Sciatic nerve (tissue), 2 donors: ENCODE measurements around the gene FILIP1L. TPM values are rescaled to one million over a fixed set of nuclear protein-coding genes. Genes with fewer than 3 reads are reported as not detected.
"Not testable (repeated sequence)": the region's sequence is repeated elsewhere in the genome, so short reads cannot be mapped to it uniquely, and the experiment has no call there.

Experiments used
- ATAC-seq: fragments of 200-7000 bp; cut with Tn5 transposase; one replicate; pipeline ENCODE4 v1.9.1; 2020; ENCODE audit warnings: mild to moderate bottlenecking, moderate library complexity
- DNase-seq: peaks from one replicate; pipeline ENCODE4 v3.0.0-alpha.2; 2020; ENCODE audit warnings: low spot score
- intact Hi-C: fragments of 100-400 bp; cut with DNase I; formaldehyde crosslinking; loops from one replicate; pipeline ENCODE4 v1.14.2; 2022
- total RNA-seq: library from RNA; stranded (reverse); fragmentation: NEBNext Ultra II Directional; extraction: Animal tissue kit (Norgen Biotek cat#: 25700); gene quantifications from one replicate; pipeline ENCODE4 v1.2.1, GENCODE V29; 2021
- donor health status: DM: no; HTN: no; CAD: no.
- donor health status: DM: no; HTN: no; CAD: no.

The FILIP1L gene
- total RNA-seq, 1 donor from 2014 or later, result 36.2 TPM

DNA sequence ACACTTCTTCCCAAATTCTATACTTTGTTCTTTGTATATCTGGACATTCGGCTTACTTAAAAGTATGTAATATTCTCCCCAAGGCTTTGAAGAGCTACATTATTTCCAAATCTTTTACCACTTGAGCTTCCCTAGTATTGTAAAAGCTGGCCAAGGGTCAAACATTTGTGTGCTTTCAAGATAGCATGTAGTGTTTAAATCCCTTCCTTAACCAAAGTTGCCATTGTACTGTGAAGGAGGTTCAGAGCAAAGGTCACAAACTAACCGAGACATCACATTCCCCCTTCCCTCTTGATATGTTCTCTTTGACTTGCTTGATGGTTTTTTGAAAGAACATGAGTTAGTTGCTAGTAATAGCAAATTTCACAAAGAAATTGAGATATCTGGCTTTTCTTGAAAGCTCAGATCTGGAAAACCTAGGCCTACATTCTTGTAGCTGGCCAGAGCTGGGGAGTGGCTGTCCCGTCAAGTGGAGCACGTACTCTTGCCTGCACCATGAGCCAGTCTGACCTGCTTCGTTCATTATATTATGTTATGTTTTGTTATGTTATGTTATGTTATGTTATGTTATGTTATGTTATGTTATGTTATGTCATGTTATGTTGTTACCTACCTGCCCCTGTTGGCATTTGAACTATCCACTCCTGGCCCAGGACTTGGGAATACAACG is 60.2 kb downstream of the FILIP1L start:
- ATAC-seq (no peak), DNase-seq (no peak)
- intact Hi-C loops, result no loop called here

DNA sequence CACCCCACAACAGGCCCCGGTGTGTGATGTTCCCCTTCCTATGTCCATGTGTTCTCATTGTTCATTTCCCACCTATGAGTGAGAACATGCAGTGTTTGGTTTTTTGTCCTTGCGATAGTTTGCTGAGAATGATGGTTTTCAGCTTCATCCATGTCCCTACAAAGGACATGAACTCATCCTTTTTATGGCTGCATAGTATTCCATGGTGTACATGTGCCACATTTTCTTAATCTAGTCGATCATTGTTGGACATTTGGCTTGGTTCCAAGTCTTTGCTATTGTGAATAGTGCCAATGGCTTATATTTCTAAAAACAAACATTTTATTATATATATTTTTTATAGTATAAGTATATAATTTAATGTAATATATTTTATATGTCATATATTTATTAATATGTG is 62.8 kb downstream of the FILIP1L start:
- DNase-seq, ATAC-seq, intact Hi-C loops: not testable (repeated sequence)

DNA sequence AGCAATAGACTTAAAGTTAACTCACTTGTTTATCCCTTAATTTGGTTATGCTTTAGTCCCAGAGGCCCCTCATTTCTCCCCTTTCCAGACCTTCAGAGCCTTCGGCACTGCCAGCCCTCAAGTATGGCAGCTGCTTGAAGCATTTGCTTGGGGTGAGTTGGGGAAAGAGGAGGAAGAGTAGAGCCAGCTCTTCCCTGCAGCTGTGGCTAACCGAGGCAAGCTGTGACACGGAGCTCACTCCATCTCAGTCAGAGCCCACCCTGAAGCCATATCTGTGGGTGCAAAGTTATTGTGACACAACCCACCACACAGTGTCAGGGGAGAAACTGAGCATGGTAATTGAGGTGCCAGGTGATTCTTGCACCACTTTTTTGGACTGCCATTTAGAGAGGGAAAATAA is 66.1 kb downstream of the FILIP1L start:
- ATAC-seq (no peak), DNase-seq (no peak)
- intact Hi-C loops, result no loop called here

DNA sequence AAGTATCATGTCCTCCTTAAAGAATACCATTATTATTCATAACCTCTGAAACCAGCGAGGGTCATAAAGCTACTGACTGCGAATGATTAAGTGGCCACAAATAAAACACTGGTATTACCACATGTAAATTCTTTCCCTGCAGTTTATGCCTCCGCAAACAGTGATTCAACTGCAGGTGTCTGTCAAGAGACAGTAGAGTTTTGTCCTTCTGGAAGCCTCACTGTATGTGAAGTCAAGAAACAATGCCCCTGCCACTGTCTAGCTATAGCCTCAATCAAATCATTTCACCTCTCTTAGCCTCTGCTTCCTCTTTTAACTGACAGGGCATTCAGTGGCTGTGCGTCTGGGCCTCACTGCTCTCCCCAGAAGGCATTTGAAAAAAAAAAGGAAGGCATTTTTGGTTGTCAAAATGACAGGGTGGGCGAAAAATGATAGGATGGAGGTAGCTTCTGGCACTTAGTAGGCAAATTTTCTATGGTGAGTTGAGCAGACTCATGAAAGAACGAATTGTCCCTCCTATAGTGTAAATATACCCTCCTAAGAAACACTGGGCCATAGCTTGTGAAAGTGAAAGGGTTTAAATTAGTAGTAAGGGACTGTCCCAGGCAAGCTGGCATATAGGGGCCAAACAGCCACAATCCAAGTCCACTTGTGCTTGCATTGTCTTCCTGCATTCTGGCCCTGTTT is 66.7 kb downstream of the FILIP1L start:
- intact Hi-C loops, result no loop called here
- no peak for DNase-seq
- peak; percentile 46 for ATAC-seq

DNA sequence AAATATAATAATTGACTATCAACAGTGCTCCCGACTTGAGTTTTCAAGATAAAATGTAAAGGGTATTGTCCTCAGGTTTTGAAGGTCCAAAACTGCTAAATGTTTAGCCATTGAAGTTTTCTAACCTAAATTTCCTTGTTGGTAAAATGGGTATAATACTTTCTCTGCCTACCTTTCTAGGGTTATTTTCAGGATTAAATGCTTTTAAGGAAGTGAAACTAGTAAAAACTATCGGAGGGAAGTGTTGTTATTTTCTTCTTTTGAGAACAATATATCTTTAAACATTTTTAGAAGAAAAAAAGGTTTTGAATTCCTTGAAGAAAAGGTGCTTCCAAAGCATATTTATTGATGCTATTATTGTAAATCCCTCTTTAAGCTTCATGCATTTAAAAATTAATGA is 67.3 kb downstream of the FILIP1L start:
- DNase-seq (no peak), ATAC-seq (no peak)
- intact Hi-C loops, result no loop called here

DNA sequence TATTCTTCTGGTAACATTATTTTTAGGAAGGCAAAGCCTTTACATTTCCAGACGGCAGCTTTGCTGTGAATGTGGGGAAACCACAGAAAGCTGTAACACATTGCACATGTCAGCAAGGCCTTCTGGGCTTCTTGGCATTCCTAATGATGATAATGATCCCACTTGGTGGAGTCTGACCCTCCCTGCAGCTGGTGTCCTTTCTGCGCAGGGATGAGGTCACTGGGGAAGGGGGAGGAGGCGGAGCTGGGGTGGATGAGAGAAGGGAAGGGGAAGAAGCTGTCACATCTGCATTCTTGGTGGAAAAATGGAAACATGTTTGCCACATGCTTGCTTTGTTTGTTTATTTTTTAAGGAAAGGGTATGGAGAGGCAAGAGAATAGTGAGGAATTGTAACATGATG is 68.6 kb downstream of the FILIP1L start:
- intact Hi-C loops, result no loop called here
- DNase-seq (peak; percentile 79), ATAC-seq (peak; percentile 84)

DNA sequence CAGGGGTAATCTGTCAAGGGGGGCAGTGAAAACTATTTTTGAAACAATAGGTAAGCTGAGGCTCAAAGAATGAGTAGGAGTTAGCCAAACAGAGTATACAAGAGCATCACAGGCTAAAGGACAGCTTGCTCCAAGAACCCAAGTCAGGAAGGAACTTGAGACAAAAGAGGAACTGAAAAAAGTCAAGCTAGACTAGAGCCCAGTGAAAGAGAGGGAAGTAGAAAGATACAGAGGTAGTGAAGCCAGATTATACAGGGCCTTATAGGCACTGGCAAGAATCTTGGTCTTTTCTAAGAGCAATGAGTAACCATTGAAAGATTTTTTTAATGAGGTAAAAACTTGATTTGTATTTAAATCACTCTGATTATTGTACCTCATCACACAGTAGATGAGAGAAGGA is 69.9 kb downstream of the FILIP1L start:
- intact Hi-C loops, result no loop called here
- no peak for ATAC-seq
- no peak for DNase-seq

DNA sequence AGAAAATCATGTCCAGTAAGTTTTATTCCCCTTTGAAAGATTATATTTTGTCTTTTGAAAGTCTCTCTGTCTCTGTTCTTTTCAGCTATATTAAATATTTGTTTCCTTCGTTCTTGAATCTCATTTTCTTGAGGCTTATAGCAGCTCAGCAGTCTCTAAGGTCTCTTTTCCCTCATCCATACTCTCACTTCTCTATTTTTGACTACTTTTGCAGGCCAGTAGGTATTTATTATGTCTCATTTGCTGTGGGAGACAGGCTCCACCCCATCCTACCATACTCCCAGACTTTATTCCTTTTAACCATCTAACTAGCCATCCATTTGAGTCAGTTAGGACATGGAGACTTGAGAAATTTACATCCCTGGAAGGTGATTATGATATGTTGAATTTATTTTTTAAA is 71.0 kb downstream of the FILIP1L start:
- intact Hi-C loops, result no loop called here
- ATAC-seq (no peak), DNase-seq (no peak)

DNA sequence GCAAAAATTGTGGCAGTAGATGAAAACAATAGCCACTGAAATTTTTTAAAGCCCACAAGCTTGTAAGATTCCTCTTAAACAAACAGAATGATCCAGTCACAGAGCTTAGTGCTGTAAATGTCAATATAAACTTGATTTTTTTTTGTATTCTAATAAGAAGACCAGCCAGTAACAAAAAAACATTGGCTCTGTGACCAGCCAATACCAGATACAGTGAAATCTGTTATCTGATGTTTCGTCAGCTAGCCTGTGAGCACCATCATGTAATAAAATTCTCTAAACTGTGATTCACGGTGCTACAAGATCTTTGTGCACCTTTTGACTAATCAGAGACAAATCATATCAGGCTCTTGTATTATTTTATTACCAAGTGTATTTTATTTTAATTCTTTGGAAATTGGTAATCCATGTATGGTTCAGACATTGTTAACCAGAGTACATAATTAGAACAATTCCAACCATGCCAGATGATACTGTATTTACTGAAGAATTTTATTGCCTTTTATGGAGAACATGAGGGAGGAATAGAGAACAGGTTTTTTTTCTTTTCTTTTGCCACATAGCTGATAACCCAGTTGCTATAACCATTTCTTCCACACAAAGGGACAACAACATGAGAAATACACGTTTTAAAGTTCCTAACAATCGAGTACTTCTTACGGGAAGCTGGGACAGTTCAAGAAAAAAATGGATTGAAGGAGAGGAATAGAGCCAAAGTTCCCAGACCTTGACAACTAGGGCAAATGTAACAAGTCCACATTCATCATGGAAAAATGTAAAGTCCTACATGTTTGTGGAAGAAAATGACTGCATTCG is 71.9 kb downstream of the FILIP1L start:
- intact Hi-C loops, result no loop called here
- DNase-seq, result no peak
- ATAC-seq, result peak; percentile 58

DNA sequence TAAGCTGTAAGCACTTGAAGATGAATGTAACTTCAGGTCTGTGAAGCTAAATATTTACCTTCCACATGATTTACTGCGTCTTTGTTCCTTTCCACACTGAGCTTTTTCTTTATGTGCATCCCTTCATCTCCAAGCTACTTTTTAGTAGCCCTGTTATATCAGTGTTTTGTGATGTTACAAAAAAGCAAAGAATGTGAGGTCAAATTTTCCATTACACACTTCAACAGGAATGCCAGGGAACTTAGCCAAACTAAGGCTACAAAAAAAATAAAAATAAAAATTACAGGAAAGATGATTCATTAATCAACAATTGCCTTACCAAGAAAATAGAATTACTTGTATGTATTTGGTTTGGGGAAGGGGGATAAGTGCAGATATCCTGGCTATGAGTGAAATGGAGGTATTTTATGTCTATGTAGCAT is 73.0 kb downstream of the FILIP1L start:
- ATAC-seq (peak; percentile 84), DNase-seq (no peak)
- intact Hi-C loops, result no loop called here

DNA sequence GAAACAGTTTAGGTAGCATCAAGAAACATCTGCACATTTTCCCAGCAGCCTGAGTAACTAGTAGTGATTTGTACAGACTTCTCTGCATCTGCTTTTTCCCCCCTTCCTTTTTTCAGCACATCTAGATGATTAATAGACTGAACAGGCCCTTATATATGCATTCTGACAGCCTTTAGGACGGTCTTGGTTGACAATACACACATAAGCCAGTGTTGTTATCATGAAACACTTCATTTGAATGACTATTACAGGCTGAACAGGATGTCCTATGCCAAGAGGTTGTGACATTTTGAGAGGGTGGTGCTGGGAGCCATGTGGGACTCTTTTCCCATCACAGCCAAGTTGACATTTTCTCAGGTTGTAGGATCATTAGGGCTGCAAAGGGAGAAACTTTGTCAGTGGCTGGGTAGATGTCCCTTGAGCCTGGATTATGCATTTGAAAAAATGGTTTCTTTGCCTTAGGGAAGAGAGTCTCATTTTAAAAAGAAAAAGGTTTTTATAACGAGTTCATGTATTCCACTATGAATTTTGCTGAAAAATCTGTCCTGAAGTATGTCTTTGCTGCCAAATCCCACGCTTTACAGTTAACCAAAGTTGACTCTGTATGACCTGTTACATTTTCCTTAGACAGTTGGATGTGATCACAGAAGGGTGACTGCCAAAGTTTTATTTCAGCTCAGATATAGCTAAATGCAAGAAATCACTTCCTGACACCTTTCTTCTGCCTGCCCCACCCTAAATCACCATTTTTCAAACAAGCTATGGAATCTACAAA is 73.7 kb downstream of the FILIP1L start:
- intact Hi-C loops, result no loop called here
- DNase-seq (no peak), ATAC-seq (peak; percentile 72)

DNA sequence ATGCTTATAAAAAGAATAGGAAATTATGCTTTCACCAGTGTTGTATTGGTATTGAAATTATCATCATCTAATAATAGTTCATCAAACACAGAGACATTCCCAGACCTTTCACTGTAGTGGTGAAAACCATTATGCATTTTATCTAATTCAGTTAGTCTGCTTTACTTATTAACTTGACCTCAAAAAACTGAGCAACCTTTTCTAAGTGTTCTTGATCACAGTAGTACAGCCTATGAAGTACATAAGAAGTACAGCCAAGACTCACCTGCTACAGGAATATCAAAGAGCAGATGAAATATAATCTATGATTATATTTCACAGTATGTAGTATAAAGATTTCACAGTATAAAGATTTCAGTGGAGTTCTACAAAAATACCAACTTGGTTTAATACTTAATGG is 75.2 kb downstream of the FILIP1L start:
- intact Hi-C loops, result no loop called here
- no peak for ATAC-seq
- no peak for DNase-seq

DNA sequence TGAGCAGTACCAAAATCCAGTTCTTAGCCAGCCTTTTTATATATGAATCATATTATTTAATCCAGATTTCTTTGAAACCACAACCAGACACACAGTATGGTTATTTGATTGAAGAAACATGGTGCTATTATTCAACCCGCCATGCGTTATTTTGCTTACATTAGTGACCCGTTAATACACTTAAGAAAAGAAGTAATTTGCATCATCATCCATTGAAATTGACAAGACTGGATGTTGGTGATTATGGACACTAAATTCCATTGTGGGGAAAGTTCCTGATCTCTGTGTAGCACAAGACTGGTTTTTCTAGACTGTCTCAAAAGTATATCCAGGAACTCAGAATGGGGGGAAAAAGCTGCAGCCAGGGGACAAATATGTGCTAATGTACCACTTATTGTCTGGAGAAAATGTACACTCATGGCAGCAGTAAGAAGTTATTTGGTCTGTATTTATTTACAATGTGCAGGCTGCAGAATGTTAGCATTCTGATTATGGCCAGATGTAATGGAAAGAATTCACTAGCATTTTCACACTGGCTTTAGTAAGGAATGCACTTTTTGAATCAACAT is 80.3 kb downstream of the FILIP1L start:
- intact Hi-C loops, result no loop called here
- ATAC-seq (no peak), DNase-seq (no peak)

DNA sequence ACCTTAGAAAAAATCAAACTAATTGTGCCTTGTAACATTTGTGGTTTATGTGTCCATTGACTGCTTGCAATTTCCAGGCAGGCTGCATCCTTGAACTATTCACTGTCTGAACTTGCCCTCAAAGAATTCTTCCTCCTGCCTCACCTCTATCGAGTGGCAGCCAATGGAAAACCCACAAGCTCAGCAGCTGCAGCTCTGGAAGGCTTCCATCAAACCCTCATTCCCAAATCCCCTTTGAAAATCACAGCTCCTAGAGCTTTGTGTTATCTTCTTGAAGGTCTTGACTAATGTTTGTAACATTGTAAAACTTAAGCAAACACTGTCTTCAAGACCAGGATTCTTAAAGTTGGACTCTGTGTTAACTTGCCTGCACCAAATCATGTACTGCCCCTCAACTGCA is 81.1 kb downstream of the FILIP1L start:
- DNase-seq (no peak), ATAC-seq (no peak)
- intact Hi-C loops, result no loop called here

DNA sequence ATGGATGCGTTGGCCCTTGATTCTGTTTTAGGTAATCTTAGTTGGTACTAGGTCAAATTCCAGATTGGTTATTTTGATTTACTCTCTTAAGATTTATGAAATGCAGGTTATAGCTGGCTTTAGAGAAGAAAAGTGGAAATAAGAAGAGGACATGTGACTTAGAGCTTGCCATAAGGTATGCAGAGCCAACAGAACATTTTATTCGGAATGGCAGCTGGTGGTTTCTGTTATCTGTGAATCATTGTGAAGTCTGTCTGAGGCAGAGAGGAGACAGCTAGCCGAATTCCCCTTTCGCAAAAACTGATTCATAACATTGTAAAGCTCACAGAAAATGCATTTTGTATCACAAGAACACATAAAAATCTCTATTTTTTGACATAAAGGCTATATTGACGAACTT is 82.1 kb downstream of the FILIP1L start:
- DNase-seq, result no peak
- no peak for ATAC-seq
- intact Hi-C loops, result no loop called here

DNA sequence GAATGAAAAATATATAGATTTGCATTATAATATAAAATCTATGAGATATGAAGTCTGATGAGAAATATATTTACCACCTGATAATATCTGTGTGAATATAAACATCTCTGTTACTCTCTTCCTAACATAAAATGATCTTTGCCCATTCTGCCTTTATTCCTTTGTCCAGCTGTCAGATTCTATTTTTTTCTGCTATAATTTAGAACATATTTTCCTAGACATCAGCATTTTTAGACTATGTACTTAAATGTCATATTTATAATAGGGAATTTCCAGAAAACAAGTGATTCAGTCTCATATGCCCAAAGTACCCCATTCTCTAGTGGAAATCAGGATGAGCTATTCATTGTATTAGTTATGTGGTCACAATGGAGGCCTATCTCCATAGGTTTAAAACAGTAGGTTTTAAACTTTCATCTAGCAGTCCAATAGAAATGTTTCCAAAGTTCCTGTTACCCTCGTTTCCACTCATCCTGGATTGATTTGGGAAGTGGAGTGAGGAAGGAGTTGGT is 83.3 kb downstream of the FILIP1L start:
- no peak for ATAC-seq
- no peak for DNase-seq
- intact Hi-C loops, result no loop called here

DNA sequence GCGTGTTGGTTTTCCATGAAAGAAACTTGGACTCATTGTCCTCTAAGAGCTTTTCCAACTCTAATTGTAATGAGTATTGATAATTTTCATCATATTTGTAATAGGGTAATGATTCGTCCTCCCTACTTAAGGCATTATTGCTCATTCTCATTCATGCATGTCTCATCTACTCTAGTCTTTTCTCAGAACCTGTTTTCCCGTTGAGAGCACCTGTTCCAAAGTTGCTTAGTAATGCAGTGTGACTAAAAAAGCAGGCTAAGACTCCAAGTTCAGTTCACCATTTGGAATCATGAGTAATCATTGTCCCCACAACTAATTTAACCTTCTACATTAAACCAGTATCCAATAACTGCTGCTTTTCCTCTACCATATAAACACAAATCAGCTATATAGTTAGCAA is 84.0 kb downstream of the FILIP1L start:
- ATAC-seq (no peak), DNase-seq (no peak)
- intact Hi-C loops, result no loop called here

DNA sequence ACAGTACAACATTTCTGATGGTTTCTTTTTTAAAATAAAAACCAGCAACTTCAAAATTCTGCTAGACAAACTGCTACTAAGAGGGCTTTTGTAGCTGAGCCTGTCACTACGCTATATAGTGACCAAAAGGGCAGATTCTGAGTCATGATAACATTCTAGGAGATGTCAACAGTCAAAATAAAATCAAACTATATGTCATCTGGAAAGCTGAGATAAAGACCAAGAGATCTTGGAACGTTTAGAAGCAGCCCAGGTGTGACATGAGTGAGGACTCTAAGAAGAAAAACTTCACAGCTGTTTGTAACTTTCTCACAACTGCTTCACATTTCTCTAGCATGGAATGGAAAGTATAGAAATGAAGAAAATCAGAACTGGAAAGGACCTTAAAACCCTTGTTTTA is 84.6 kb downstream of the FILIP1L start:
- no peak for DNase-seq
- intact Hi-C loops, result no loop called here
- ATAC-seq, result no peak

DNA sequence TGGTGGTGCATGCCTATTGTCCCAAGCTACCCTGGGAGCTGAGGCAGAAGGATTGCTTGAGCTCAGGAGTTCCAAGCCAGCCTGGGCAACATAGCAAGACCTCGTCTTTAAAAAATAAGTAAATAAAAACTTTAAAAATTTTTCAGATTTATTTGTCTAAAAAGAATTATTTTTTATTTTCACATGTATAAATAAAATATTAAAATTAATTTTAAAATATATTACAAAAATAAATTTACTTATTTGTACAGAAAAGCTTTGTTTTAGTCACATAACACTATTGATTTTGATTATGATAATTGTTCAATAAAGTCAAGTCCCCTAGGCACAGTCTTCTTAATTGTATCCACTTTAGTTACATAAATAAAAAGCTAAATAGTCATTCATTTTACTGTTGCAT is 85.2 kb downstream of the FILIP1L start:
- intact Hi-C loops, result no loop called here
- ATAC-seq, result no peak
- no peak for DNase-seq
